HCEC 1CT (cell line): Measurements from ENCODE around the gene SOAT2.

Source experiments
- DNase-seq: peaks from one replicate; pipeline ENCODE4 v3.0.0-alpha.2; 2017

SOAT2 gene

GRCh38 chr12:53102883-53103807, at the start of gene SOAT2:
Gene SOAT2, plus strand, starts transcription at chr12:53103486. Its CDS starts 92 bp downstream, at chr12:53103578.
- no peak for DNase-seq

DNA sequence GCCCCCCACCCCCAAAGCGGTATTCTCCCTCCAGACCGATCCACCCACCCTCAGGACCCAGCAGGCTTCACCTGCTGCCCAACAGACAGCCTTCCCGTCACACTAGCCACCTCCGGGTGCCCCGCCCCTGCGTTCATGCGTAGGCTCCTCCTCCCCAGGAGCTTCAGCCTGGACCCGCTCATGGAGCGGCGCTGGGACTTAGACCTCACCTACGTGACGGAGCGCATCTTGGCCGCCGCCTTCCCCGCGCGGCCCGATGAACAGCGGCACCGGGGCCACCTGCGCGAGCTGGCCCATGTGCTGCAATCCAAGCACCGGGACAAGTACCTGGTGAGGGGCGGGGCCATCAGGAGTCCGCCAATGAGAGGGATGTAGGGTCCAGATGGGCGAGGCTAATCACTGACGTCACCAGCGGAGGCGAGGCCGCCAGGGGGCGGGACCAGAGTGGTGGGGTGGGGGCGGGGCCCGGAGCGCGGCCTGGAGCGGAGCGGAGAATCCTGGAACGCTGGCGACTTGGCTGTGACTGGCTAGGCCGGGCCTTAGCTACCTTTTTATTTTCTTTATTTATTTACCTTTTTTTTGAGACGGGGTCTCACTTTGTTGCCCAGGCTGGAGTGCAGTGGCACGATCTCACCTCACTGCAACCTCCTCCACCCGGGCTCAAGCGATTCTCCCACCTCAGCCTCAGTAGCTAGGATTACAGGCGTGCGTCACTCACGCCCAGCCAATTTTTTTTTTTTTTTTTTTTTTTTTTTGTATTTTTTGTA, 49.0 kb upstream of the SOAT2 start:
- peak; percentile 68 for DNase-seq

DNA sequence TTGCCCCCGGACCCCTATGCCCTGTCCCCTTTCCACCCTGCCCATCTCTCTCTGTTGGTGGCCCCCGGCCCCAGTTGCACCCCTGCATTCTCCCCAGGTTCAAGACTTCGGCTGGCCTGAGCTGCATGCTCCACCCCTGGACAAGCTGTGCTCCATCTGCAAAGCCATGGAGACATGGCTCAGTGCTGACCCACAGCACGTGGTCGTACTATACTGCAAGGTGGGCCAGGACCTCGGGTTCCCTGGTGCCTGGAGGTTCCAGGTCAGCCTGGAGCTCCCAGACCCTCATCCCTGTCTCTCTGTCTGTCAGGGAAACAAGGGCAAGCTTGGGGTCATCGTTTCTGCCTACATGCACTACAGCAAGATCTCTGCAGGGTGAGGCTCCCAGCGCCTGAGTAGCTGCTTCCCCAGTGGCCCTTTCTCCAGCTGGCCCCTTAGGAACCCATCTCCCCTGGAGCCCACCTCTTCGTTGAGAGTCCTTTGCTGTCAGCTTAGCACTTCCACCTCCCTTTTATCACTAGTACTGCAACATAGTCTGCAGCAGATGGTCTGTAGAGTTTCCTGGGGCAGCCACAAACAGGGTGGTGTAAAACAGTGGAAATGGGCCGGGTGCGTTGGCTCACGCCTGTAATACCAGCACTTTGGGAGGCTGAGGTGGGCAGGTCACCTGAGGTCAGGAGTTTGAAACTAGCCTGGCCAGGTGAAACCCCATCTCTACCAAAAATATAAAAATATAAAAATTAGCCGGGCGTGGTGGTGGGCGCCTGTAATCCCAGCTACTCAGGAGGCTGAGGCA, 47.6 kb upstream of the SOAT2 start:
- no peak for DNase-seq

- DNase-seq: no peak
These were observed 47.0 kb upstream of the SOAT2 start for GRCh38 chr12:53056296-53056695.

DNA sequence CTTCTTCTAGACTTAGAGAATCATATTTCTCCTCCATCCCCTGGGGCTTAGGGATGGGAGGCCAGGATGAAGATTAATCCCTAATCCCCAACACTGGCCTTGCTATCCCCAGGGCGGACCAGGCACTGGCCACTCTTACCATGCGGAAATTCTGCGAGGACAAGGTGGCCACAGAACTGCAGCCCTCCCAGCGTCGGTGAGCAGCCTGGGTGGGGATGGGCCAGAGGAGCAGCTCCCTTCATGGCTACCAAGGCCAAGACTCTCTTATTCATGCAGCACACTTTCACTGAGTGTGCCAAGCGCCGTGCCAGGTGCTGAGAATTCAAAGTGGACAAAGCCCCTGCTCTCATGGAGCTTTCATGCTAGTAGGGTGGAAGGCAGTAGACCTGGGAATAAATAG, 46.4 kb upstream of the SOAT2 start:
- no peak for DNase-seq

GRCh38 chr12:53057816-53058500, 45.3 kb upstream of the SOAT2 start:
- DNase-seq: no peak

- no peak for DNase-seq
These were observed 44.4 kb upstream of the SOAT2 start for GRCh38 chr12:53058674-53059433.

DNA sequence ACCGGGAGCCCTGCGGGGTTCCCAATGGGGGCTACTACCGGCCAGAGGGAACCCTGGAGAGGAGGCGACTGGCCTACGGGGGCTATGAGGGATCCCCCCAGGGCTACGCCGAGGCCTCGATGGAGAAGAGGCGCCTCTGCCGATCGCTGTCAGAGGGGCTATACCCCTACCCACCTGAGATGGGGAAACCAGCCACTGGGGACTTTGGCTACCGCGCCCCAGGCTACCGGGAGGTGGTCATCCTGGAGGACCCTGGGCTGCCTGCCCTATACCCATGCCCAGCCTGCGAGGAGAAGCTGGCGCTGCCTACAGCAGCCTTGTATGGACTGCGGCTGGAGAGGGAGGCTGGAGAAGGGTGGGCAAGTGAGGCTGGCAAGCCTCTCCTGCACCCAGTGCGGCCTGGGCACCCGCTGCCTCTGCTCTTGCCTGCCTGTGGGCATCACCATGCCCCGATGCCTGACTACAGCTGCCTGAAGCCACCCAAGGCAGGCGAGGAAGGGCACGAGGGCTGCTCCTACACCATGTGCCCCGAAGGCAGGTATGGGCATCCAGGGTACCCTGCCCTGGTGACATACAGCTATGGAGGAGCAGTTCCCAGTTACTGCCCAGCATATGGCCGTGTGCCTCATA, 43.7 kb upstream of the SOAT2 start:
- no peak for DNase-seq

DNA sequence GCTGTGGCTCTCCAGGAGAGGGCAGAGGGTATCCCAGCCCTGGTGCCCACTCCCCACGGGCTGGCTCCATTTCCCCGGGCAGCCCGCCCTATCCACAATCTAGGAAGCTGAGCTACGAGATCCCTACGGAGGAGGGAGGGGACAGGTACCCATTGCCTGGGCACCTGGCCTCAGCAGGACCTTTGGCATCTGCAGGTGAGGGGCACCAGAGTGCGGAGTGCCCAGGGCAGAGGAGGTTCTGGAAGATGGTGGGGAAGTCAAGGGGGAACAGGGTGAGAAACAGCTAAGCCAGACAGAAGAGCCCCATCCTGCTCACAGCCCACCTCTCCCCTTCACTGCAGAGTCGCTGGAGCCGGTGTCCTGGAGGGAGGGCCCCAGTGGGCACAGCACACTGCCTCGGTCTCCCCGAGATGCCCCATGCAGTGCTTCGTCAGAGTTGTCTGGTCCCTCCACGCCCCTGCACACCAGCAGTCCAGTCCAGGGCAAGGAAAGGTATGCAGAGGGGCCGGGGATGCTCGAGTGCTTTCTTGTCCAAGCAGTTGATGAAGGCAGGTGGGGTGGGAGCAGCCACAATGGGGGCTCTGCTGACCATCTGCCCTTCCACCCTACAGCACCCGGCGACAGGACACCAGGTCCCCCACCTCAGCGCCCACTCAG, 43.1 kb upstream of the SOAT2 start:
- no peak for DNase-seq

DNA sequence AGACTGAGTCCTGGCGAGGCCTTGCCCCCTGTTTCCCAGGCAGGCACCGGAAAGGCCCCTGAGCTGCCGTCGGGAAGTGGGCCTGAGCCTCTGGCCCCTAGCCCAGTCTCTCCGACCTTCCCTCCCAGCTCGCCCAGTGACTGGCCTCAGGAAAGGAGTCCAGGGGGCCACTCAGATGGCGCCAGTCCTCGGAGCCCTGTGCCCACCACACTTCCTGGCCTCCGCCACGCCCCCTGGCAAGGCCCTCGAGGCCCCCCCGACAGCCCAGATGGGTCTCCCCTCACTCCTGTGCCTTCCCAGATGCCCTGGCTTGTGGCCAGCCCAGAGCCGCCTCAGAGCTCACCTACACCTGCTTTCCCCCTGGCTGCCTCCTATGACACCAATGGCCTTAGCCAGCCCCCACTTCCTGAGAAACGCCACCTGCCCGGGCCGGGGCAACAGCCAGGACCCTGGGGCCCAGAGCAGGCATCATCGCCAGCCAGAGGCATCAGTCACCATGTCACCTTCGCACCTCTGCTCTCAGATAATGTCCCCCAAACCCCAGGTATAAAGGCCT, 42.5 kb upstream of the SOAT2 start:
- no peak for DNase-seq

- no peak for DNase-seq
These were observed 41.8 kb upstream of the SOAT2 start for GRCh38 chr12:53061404-53062010.

GRCh38 chr12:53062011-53062961, 41.0 kb upstream of the SOAT2 start:
- no peak for DNase-seq

GRCh38 chr12:53062977-53063707, 40.1 kb upstream of the SOAT2 start:
- DNase-seq: no peak

DNA sequence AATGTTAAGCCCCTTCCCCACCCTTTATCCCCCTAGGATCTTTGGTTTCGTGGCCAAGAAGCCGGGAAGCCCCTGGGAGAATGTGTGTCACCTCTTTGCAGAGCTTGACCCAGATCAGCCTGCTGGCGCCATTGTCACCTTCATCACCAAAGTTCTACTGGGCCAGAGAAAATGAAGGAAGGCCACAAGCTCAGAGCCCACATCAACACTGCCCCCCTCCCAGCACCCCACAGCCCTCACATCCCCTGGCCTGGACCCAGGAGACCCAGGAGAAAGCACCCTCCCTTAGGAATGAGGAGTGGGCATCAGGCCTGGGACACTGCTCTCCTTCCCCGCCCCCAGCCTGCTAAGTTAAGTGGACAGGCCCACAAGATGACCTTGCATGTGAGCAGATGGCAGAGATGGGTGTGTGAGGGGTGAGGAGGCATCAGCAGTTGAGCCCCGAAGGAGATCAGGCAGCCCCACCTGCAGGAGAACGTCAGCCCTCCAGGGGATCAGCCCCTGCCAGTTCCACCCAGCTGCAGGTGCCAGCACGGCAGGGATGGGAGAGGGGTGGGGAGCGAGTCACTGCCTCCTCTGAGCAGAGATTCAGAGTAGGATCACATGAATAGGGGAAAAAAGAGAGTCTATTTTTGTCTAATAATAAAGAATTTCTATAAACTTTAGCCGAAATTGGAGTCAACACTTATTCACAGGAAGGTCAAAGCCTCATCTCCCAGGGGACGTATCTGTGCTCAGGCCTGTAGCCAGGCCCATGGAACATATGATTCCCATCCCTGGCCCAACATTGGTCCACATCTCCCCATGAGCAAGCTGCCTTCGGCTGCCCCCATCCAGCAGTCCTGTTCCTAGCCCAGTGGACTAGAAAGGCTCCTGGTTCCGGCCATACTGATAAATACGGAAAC, 39.3 kb upstream of the SOAT2 start:
- peak; percentile 32 for DNase-seq

DNA sequence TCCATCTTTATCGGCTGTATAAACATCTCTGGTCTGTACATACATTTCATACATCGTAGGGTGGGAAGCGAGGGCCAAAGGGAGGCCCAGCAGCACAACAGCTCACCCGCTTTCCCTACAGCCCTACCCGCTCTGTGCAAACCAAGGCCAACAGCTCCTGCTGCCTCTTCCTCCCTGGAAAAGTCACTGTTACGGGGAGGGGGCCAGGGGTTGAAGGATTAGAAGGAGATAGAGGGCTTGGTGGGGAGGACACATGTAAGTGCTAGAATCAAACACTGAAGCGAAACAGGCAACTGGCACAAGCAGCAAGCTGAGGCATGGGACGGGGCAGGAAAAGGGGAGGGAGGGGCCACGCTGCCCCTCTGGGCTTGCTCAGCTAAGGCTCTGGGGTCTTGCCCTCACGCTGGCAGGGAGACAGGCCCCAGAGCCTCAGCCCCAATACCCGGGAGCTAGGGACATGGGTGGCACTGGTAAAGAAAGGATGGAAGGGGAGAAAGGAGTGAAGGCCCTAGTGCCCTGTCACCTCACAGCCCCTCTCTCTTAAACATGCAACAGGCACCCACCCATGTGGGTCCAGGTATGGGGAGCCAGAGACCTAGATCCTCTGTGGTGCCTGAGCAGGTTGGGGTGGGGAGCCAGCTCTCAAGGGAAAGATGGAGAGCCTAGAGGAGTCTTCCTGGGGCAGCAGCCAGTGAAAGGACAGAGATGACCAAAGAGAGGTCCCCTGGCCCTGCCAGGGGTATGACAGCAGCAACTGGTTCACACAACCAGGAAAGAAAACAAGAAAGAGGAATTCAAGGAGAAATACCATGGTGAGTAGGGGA, 38.5 kb upstream of the SOAT2 start:
- no peak for DNase-seq

DNA sequence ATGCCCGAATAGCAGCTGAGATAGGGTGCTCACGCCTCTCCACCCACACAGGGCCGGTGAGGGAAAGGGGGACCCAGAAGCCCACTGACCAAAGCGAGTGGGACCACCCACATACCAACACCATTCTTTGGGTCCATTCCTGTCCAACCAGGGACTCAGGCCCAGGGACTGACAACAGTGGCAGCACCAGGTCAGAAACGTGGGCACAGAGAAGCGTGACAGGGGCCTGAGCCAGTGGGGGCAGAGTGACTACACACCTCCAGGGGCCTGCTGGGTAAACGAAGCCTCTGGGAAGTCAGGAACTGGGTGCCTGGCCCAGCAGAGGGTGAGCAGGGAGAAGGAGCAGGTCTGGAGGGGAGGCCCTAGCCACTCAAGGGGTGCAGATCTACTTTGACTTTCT, 37.8 kb upstream of the SOAT2 start:
- no peak for DNase-seq
